D341Med (cell line): ENCODE data around the gene FRMD4A.
"Not testable (repeated sequence)": the region's sequence is repeated elsewhere in the genome, so short reads cannot be mapped to it uniquely, and the experiment has no call there.

Experiments
- DNase-seq: peaks from one replicate; pipeline ENCODE4 v3.0.0; 2012; ENCODE audit warnings: low spot score

The FRMD4A gene

GRCh38 chr10:13909516-13910258 is 421.0 kb downstream of the FRMD4A start:
- no peak for DNase-seq

GRCh38 chr10:13908475-13908874 is 422.2 kb downstream of the FRMD4A start:
- no peak for DNase-seq

- no peak for DNase-seq
These were observed 423.2 kb downstream of the FRMD4A start for GRCh38 chr10:13907570-13907969.

GRCh38 chr10:13905281-13905680 is 425.4 kb downstream of the FRMD4A start:
- no peak for DNase-seq

- no peak for DNase-seq
These were observed 426.7 kb downstream of the FRMD4A start for GRCh38 chr10:13904064-13904463.

- no peak for DNase-seq
These were observed 427.7 kb downstream of the FRMD4A start for GRCh38 chr10:13902868-13903587.

- no peak for DNase-seq
These were observed 430.8 kb downstream of the FRMD4A start for GRCh38 chr10:13899941-13900340.

- DNase-seq = not testable (repeated sequence)
These were observed 434.6 kb downstream of the FRMD4A start for GRCh38 chr10:13896146-13896545.

GRCh38 chr10:13894412-13895093 is 436.2 kb downstream of the FRMD4A start:
- DNase-seq = no peak

GRCh38 chr10:13893926-13894325 is 436.8 kb downstream of the FRMD4A start:
- no peak for DNase-seq

GRCh38 chr10:13892871-13893270 is 437.9 kb downstream of the FRMD4A start:
- no peak for DNase-seq

- DNase-seq = no peak
These were observed 438.7 kb downstream of the FRMD4A start for GRCh38 chr10:13892001-13892491.

GRCh38 chr10:13891128-13892000 is 439.4 kb downstream of the FRMD4A start:
- DNase-seq = peak; percentile 55

GRCh38 chr10:13890233-13891127 is 440.2 kb downstream of the FRMD4A start:
- no peak for DNase-seq

- DNase-seq = no peak
These were observed 443.0 kb downstream of the FRMD4A start for GRCh38 chr10:13887761-13888160.

- no peak for DNase-seq
These were observed 445.3 kb downstream of the FRMD4A start for GRCh38 chr10:13885238-13885990.

- no peak for DNase-seq
These were observed 446.9 kb downstream of the FRMD4A start for GRCh38 chr10:13883636-13884444.

- DNase-seq = no peak
These were observed 448.5 kb downstream of the FRMD4A start for GRCh38 chr10:13882119-13882711.

- no peak for DNase-seq
These were observed 450.0 kb downstream of the FRMD4A start for GRCh38 chr10:13880760-13881159.
